Stimulated activated naive B cell treated with anti-CD40 and anti-IgM and Interleukin-4, amounts not matched to agents 10 μg/mL and 1 μg/mL and 100 μg/mL, for 72 hours (primary cell): Measurements from ENCODE around the gene TMBIM6.
"Not testable (repeated sequence)": the region's sequence is repeated elsewhere in the genome, so short reads cannot be mapped to it uniquely, and the experiment has no call there.

Source experiments
- ATAC-seq, 2 donors: fragments of 150-1000 bp; cut with Tn5 transposase; replicated peaks; 2 replicates each; pipeline ENCODE4 v1.10.0; 2021; ENCODE audit warnings: moderate library complexity in 1 of 2
- DNase-seq: peaks from one replicate; pipeline ENCODE4 v3.0.0; 2021
- H3K27ac Mint-ChIP-seq: one replicate; pipeline ENCODE4 v1.8.0; 2022; ENCODE audit warnings: mild to moderate bottlenecking, mixed read lengths
- H3K27me3 Mint-ChIP-seq, 2 donors: one replicate each; pipeline ENCODE4 v1.8.0; 2022; ENCODE audit warnings: mixed read lengths in 2 of 2
- H3K36me3 Mint-ChIP-seq, 2 donors: one replicate each; pipeline ENCODE4 v1.8.0; 2022; ENCODE audit warnings: mixed read lengths in 2 of 2, mild to moderate bottlenecking in 1 of 2
- H3K4me1 Mint-ChIP-seq, 2 donors: one replicate each; pipeline ENCODE4 v1.8.0; 2022; ENCODE audit warnings: mixed read lengths in 2 of 2, mild to moderate bottlenecking in 1 of 2
- H3K4me3 Mint-ChIP-seq, 2 donors: one replicate each; pipeline ENCODE4 v1.8.0; 2022; ENCODE audit warnings: mild to moderate bottlenecking in 2 of 2, mixed read lengths in 2 of 2, moderate library complexity in 1 of 2
- H3K9me3 Mint-ChIP-seq, 2 donors: one replicate each; pipeline ENCODE4 v1.8.0; 2022; ENCODE audit warnings: mixed read lengths in 2 of 2, mild to moderate bottlenecking in 1 of 2

TMBIM6 gene

DNA sequence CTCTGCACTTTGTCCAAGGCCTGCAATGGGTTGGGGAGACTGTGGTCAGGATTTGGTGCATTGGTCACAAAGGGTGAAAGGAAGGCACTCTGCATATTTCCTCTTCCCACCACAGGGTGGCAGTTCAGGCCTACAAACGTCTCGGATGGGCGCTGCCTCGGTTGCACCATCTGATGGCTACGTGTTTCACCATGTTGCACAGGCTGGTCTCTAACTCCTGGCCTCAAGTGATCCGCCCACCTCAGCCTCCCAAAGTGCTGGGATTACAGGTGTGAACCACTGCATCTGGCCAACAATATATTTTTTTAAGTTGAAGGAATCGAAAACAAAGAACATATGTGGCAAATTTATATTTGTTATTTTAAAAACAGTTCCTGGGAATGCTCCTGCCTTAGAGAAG lies 35.1 kb downstream of the TMBIM6 start:
- H3K4me3 Mint-ChIP-seq: peak overlapping the region in 1 of 2 donors; percentile 25
- peaks cover 15 to 23% of the 10 kb centered on the region in 2 donors for H3K4me1 Mint-ChIP-seq
- H3K9me3 Mint-ChIP-seq: peaks cover 0 to 6% of the 10 kb centered on the region in 2 donors
- H3K36me3 Mint-ChIP-seq: peaks cover 3 to 5% of the 10 kb centered on the region in 2 donors
- peaks cover 25 to 32% of the 10 kb centered on the region in 2 donors for H3K27me3 Mint-ChIP-seq
- ATAC-seq: peak; percentile 89 to 92
- no peak overlapping the region for H3K27ac Mint-ChIP-seq
- DNase-seq: peak; percentile 32

DNA sequence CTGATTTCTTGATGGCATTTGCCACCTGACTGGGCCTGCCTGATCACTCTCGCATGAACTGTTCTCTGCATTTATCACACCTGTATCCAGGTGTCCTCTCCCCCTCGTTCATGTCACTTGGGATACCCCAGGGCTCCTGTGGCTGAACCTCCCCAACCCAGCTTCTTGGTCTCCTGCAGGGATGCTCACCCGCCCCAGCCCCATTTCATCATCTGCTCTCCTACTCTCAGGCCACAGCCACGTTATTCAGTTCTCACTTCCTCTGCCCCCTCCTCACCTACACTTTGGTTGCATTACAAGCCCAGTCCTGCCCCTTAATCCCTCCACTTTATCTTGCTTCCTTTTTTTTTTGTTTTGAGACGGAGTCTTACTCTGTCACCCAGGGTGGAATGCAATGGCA lies 35.5 kb downstream of the TMBIM6 start:
- ATAC-seq (peak; percentile 45 to 60), DNase-seq (no peak)
- Mint-ChIP-seq H3K36me3 (peaks cover 3 to 5% of the 10 kb centered on the region in 2 donors), H3K27me3 (peaks cover 25 to 32% of the 10 kb centered on the region in 2 donors), H3K4me1 (peaks cover 15 to 23% of the 10 kb centered on the region in 2 donors), H3K4me3 (peak overlapping the region in 1 of 2 donors; percentile 48), H3K9me3 (peaks cover 0 to 6% of the 10 kb centered on the region in 2 donors), H3K27ac (no peak overlapping the region)

DNA sequence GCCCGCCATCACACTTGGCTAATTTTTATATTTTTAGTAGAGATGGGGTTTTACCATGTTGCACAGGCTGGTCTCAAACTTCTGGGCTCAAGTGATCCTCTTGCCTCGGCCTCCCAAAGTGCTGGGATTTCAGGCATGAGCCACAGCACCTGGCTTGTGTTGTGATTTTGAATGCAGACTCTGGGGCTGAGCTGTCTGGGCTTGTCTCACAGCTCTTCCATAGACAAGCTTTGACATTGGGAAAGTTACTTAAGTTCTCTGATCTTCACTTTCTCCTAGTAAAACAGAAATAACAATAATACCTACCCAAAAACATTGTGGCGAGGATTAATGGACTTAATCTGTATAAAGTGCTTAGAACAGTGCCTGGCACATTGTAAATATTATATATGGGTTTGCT lies 36.0 kb downstream of the TMBIM6 start:
- ATAC-seq: no peak
- no peak overlapping the region for H3K27ac Mint-ChIP-seq
- DNase-seq: no peak
- no peak overlapping the region for H3K4me3 Mint-ChIP-seq
- peaks cover 25 to 36% of the 10 kb centered on the region in 2 donors for H3K27me3 Mint-ChIP-seq
- H3K4me1 Mint-ChIP-seq: peaks cover 15 to 23% of the 10 kb centered on the region in 2 donors
- H3K36me3 Mint-ChIP-seq: peaks cover 3 to 5% of the 10 kb centered on the region in 2 donors
- peaks cover 0 to 6% of the 10 kb centered on the region in 2 donors for H3K9me3 Mint-ChIP-seq

DNA sequence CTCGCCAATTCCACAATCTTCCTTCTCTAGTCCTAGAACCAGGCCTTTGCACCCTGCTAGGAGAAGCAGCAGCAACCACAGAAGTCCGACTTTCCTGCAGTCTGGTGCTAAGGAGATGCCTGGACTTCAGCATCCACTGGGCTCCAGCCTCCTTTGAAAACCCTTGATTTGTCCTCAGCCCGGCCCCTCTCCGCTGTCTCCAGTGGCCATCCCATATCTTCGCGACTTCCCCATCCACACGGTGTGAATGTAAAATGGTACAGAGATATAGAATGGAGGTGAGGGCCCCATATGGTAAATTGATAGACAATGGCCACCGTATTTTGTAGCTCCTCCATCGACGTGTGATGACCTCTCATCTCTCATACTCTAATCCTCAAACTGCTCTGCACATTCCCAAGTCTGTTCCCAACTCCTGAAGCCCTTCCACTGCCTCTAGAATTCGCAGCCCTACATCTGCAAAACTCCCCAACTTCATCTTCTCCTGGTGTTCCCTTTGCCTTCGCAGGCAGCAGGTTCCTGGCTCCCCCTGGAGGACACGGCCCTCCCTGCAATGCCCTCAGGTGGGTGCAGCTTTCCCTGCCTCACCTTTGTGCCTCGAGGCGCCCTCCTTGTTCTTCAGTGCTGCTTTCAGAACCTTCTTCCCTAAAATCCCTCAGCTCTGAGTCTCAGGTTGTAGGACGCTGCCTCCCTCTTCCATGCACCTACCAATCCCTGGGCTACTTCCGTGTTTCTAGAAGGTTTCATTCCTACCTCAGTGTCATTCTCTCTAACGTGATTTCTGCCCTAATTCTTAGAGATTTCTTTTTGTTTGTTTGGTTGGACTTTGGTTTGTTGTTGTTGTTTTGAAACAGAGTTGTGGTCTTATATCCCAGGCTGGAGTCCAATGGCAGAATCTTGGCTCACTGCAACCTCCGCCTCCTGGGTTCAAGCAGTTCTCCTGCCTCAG lies 36.7 kb downstream of the TMBIM6 start:
- Mint-ChIP-seq H3K27ac (no peak overlapping the region), H3K4me3 (no peak overlapping the region), H3K9me3 (peaks cover 0 to 6% of the 10 kb centered on the region in 2 donors), H3K36me3 (peaks cover 3 to 5% of the 10 kb centered on the region in 2 donors), H3K27me3 (peaks cover 25 to 37% of the 10 kb centered on the region in 2 donors), H3K4me1 (peaks cover 15 to 23% of the 10 kb centered on the region in 2 donors)
- peak; percentile 35 for DNase-seq
- ATAC-seq: peak; percentile 52 to 62

DNA sequence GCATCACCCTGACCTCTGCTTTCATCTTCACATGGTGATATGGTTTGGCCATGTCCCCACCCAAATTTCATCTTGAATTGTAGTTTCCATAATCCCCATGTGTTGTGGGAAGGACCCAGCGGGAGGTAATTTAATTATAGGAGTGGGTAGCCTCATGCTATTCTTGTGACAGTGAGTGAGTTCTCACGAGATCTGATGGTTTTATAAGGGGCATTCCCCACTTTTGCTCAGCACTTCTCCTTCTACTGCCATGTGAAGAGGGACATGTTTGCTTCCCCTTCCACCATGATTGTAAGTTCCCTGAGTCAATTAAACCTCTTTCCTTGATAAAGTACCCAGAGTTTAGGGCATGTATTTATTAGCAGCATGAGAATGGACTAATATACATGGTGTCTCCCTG lies 38.2 kb downstream of the TMBIM6 start:
- DNase-seq (no peak), ATAC-seq (no peak)
- Mint-ChIP-seq H3K27ac (no peak overlapping the region), H3K4me3 (no peak overlapping the region), H3K27me3 (peaks cover 36 to 50% of the 10 kb centered on the region in 2 donors), H3K9me3 (peaks cover 0 to 6% of the 10 kb centered on the region in 2 donors), H3K4me1 (peaks cover 18 to 30% of the 10 kb centered on the region in 2 donors), H3K36me3 (peaks cover 3 to 5% of the 10 kb centered on the region in 2 donors)

DNA sequence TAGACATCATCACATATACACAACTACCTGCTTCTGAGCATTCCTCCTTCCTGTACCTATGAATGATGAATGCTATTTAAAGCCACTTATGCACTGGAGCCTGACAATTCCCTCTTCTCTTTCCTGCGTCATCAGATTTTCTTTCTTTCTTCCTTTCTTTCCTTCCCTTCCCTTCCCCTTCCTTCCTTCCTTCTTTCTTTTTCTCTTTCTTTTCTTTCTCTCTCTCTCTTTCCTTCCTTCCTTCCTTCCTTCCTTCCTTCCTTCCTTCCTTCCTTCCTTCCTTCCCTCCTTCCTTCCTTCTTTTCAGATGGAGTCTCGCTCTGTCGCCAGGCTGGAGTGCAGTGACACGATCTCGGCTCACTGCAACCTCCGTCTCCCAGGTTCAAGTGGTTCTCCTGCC lies 39.6 kb downstream of the TMBIM6 start:
- not testable (repeated sequence) for H3K4me3 Mint-ChIP-seq, H3K36me3 Mint-ChIP-seq, H3K27ac Mint-ChIP-seq, H3K9me3 Mint-ChIP-seq, ATAC-seq, DNase-seq
- H3K4me1 Mint-ChIP-seq: peaks cover 17 to 30% of the 10 kb centered on the region in 2 donors
- peaks cover 36 to 50% of the 10 kb centered on the region in 2 donors for H3K27me3 Mint-ChIP-seq

DNA sequence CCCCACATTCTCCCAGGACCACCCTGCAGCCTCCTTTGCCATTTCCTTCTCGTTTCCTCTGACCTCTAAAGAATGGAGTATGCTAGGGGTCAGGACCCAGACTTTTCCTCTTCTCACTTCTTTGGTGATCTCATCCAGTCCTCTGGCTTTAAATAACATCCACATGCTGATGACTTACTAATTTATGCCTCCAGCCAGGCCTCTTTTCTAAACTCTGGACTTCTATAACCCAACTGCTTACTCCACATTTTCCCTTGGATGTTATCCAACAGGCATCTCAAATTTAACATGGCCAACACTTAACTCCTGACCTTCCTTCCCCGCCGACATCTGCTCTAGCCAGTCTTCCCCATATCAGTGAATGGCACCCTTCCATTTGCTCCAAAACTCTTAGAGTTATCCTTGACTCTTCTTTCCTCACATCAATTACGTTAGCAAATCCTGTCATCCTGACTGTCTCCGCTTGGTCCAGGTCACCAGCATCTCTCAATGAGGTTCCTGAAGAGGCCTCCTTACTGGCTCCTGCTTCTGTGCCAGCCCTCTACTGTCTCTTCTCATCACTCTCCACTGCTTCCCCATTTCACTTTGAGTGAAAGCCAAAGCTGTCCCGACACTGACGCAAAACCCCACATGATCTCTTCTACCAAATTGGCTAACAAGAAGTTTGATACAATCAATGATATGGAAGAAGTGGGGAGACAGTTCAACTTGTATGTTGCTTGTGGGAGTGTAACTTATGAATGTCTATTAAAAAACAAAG lies 42.7 kb downstream of the TMBIM6 start:
- peaks cover 3 to 6% of the 10 kb centered on the region in 2 donors for H3K9me3 Mint-ChIP-seq
- H3K27me3 Mint-ChIP-seq: peaks cover 28 to 38% of the 10 kb centered on the region in 2 donors
- DNase-seq (no peak), ATAC-seq (peak; percentile 81 to 88)
- no peak overlapping the region for H3K27ac Mint-ChIP-seq
- peaks cover 3 to 16% of the 10 kb centered on the region in 2 donors for H3K4me1 Mint-ChIP-seq
- no peak overlapping the region for H3K4me3 Mint-ChIP-seq
- H3K36me3 Mint-ChIP-seq: peaks cover 5 to 7% of the 10 kb centered on the region in 2 donors

DNA sequence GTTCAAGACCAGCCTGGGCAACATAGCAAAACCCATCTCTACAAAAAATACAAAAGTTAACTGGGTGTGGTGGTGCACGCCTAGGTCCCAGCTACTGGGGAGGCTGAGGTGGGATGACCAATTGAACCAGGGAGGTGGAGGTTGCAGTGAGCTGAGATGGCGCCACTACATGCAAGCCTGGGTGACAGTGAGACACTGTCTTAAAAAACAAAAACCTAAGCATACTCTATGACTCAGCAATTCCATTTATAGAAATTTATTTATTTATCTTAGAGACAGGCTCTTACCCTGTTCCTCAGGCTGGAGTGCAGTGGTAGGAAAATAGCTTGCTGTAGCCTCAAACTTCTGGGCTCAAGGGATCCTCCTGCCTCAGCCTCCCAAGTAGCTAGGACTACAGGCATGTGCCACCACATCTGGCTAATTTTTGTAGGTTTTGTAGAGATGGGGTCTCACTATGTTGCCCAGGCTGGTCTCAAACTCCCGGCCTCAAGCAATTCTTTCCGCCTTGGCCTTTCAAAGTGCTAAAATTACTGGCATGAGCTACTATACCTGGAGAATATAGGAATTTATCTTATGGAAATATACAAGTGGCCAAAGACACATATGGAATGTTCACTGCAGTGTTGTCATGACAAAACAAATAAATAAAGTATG lies 43.5 kb downstream of the TMBIM6 start:
- Mint-ChIP-seq H3K27me3 (peaks cover 20 to 32% of the 10 kb centered on the region in 2 donors), H3K36me3 (peaks cover 5 to 7% of the 10 kb centered on the region in 2 donors)

DNA sequence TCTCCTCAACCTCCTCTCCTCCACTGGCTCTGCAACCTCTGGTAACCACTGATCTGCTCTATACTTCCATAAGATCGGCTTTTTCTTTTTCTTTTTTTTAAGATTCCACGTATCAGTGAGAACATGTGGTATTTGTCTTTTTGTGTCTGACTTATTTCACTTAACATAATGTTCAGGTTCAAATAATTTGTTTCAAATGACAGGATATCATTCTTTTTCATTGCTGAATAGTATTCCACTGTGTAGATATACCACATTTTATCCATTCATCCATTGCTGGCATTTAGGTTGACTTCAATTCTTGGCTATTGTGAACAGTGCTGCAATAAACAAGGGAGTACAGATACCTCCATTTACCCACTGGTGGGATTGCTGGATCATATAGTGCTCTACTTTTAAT lies 46.3 kb downstream of the TMBIM6 start:
- Mint-ChIP-seq H3K27me3 (peaks cover 11 to 12% of the 10 kb centered on the region in 2 donors), H3K4me3 (no peak overlapping the region), H3K4me1 (peaks cover 3 to 16% of the 10 kb centered on the region in 2 donors), H3K9me3 (peaks cover 0 to 3% of the 10 kb centered on the region in 2 donors), H3K27ac (no peak overlapping the region), H3K36me3 (peaks cover 6 to 12% of the 10 kb centered on the region in 2 donors)
- DNase-seq (no peak), ATAC-seq (no peak)

More for the DNA sequence above, 43.5 kb downstream of the TMBIM6 start:
- ATAC-seq (no peak), DNase-seq (no peak)
- Mint-ChIP-seq H3K9me3 (peaks cover 3 to 6% of the 10 kb centered on the region in 2 donors), H3K4me3 (no peak overlapping the region), H3K4me1 (peaks cover 3 to 16% of the 10 kb centered on the region in 2 donors), H3K27ac (no peak overlapping the region)

DNA sequence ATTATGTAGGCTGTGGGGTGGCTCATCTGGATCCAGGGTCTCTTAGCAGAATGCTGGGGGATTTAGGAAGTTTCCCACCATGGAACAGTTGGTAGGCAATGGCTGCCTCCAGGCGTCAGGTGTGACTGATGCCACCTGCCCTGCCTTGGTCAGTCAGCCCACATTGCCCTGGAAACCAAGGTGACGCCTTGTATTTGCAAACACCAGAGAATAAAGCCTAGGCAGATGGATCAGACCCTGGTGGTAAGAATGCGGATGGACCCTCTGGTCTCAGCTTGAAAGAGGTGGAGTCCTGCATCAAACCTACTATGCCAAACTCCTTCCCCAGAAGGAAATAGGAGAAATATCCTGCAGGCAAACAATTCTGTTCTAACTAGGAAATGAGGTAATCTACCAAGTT lies 48.6 kb downstream of the TMBIM6 start:
- no peak for DNase-seq
- Mint-ChIP-seq H3K9me3 (peaks cover 0 to 3% of the 10 kb centered on the region in 2 donors), H3K27ac (no peak overlapping the region), H3K27me3 (no peaks in the 10 kb centered on the region), H3K4me3 (no peak overlapping the region), H3K36me3 (peaks cover 8 to 14% of the 10 kb centered on the region in 2 donors), H3K4me1 (peaks cover 0 to 9% of the 10 kb centered on the region in 2 donors)
- no peak for ATAC-seq

DNA sequence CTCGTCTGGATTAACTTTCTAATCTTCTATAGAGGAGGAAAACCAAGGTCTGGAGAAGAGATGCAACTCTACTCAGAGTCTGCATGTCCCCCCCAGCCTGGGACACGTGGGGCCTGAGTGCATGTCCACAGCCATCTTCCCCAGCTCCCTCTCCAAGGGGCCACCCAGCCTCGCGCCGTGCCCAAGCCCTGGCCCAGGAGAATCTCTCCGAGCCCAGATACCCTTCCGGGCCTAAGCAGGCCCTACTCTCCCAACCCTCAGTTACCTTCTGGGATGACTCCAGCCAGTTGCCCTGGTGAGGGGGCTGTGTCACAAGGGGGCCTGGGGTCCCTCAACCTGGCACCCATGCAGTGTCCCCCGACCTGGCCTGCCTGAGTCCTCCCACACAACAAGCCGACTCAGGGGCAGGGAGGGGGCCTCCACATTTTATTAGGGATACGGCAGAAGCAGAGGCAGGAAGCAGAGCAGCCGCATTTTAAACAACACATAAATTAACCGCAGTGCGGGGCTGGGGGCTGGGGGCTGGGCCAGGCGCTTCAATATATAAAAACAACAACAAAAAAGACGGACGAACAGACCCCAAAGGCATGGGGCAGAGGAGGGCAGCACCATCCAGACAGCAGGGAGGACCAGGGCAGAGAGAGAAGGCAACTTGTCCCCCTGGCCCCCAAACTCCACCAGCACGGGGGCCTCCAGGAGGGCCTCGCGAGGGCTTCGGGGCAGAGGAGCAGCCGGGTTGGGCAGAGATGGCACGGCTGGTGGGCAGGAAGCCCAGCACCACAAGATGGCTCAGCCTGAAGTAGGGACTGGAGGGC lies 49.6 kb downstream of the TMBIM6 start:
- DNase-seq (no peak), ATAC-seq (no peak)
- no peaks in the 10 kb centered on the region for H3K27me3 Mint-ChIP-seq
- H3K4me1 Mint-ChIP-seq: peaks cover 0 to 9% of the 10 kb centered on the region in 2 donors
- peaks cover 0 to 3% of the 10 kb centered on the region in 2 donors for H3K9me3 Mint-ChIP-seq
- peaks cover 12 to 18% of the 10 kb centered on the region in 2 donors for H3K36me3 Mint-ChIP-seq
- no peak overlapping the region for H3K4me3 Mint-ChIP-seq
- peak overlapping the region; percentile 51 for H3K27ac Mint-ChIP-seq

DNA sequence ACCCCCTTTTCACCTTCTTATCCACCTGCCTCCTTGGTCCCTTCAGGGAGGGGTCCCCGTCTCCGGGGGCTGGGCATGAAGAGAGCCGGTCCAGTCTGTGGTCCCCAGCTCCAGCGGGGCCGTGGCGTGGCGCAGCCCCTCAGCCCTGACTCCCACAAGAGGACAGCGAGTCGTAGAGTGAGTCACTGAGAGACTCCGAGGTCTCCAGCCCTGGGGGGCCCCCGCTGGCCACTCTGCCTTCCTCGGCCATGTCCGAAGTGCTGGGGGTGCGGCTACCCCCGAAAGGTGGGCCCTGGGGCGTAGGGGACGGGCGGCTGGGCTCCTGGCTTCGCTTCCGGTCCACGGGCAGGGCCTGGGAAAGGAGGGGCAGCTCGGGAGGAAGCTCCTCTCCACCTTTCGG lies 50.3 kb downstream of the TMBIM6 start:
- no peak overlapping the region for H3K27ac Mint-ChIP-seq
- peaks cover 0 to 9% of the 10 kb centered on the region in 2 donors for H3K4me1 Mint-ChIP-seq
- peaks cover 16 to 21% of the 10 kb centered on the region in 2 donors for H3K36me3 Mint-ChIP-seq
- H3K9me3 Mint-ChIP-seq: peaks cover 0 to 3% of the 10 kb centered on the region in 2 donors
- ATAC-seq (no peak), DNase-seq (no peak)
- H3K4me3 Mint-ChIP-seq: no peak overlapping the region
- H3K27me3 Mint-ChIP-seq: no peaks in the 10 kb centered on the region
